ENCODE results near the gene DLGAP1. TPM values are rescaled to one million over a fixed set of nuclear protein-coding genes. Genes with fewer than 3 reads are reported as not detected.

Gene DLGAP1
- total and polyA plus RNA-seq, 7 experiments from 2014 or later = 0.32 to 1.0 TPM; not detected in 5

DNA sequence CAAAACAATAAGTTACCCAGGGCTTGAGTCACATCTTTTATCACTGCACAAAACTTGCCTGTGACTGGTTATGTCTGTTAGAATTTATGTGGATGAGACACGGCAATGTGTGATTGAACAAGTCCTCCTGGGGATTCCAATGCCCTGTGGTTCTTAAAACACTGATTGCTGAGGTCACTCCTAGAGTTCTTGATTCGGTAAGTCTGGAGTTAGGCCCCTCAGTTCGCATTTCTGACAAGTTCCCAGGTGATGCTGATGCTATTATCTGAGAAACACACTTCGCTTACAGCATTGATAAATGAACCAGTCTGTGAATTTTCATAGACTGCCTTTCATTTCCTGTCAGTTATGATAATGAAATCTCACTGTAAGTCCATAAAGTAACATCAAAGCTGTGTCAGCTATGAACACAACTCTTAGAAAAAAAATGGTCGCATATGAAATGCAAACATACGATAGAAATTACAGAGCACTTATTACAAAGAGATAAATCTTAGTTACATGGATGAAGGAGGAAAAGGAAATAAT is 214.0 kb downstream of the DLGAP1 start:
- ATAC-seq (no peak), DNase-seq (no peak)
- H3K9me3 ChIP-seq (ENCODE audit: control insufficient read depth in 2 of 3, low read length in 3 of 3) = no peaks in the 10 kb centered on the region
- H3K36me3 ChIP-seq (ENCODE audit: control insufficient read depth in 2 of 3, insufficient read depth in 3 of 3, low read length in 3 of 3) = no peaks in the 10 kb centered on the region
- H3K27me3 ChIP-seq (ENCODE audit: control insufficient read depth in 2 of 2, insufficient read depth in 2 of 2, low read length in 2 of 2) = no peaks in the 10 kb centered on the region
- Mint-ChIP-seq H3K4me3 (no peak overlapping the region), H3K4me1 (no peaks in the 10 kb centered on the region), H3K9me3 (peaks cover 0 to 5% (median 0%) of the 10 kb centered on the region in 11 donors), H3K27me3 (peaks cover 0 to 4% (median 4%) of the 10 kb centered on the region in 5 donors), H3K36me3 (no peaks in the 10 kb centered on the region), H3K27ac (no peak overlapping the region)
- H3K4me3 ChIP-seq (ENCODE audit: low read length) = no peak overlapping the region
- H3K4me1 ChIP-seq (ENCODE audit: control insufficient read depth in 2 of 2, insufficient read depth in 2 of 2, low read length in 2 of 2) = no peaks in the 10 kb centered on the region
- ChIA-PET POLR2A (no interaction called here), CTCF (no interaction called here)
- intact Hi-C loops (cut with micrococcal nuclease) = no loop called here
- H3K27ac ChIP-seq (ENCODE audit: low read depth, low read length) = no peak overlapping the region

DNA sequence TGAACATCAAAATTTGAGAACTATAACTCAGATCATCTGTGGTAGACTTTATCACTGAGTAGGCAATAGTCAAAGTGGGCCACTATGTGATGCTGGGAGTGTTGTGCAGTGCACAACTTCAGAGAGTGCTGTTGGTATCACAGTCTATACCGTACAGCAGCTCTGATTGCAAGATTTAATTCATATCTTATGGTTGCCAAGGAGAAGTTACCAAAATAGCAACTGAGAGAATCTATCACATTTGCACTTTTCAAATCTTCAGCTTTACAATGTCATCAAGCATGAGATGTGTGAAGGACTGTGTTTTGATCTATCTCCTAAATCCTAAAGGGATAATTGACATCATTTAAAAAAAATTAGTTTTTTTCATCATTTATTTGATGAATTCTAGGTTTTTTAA is 216.1 kb downstream of the DLGAP1 start:
- H3K4me3 Mint-ChIP-seq = no peak overlapping the region
- no peak overlapping the region for H3K27ac Mint-ChIP-seq
- intact Hi-C loops (cut with micrococcal nuclease) = no loop called here
- H3K27me3 Mint-ChIP-seq = peaks cover 0 to 4% (median 3%) of the 10 kb centered on the region in 5 donors
- Histone ChIP-seq H3K4me1 (ENCODE audit: control insufficient read depth in 2 of 2, insufficient read depth in 2 of 2, low read length in 2 of 2) (no peaks in the 10 kb centered on the region), H3K4me3 (ENCODE audit: low read length) (no peak overlapping the region), H3K36me3 (ENCODE audit: control insufficient read depth in 2 of 3, insufficient read depth in 3 of 3, low read length in 3 of 3) (no peaks in the 10 kb centered on the region), H3K27me3 (ENCODE audit: control insufficient read depth in 2 of 2, insufficient read depth in 2 of 2, low read length in 2 of 2) (no peaks in the 10 kb centered on the region), H3K27ac (ENCODE audit: low read depth, low read length) (no peak overlapping the region), H3K9me3 (ENCODE audit: control insufficient read depth in 2 of 3, low read length in 3 of 3) (no peaks in the 10 kb centered on the region)
- DNase-seq (no peak), ATAC-seq (no peak)
- H3K9me3 Mint-ChIP-seq = peaks cover 0 to 5% (median 0%) of the 10 kb centered on the region in 11 donors
- no peaks in the 10 kb centered on the region for H3K4me1 Mint-ChIP-seq
- ChIA-PET POLR2A (no interaction called here), CTCF (no interaction called here)
- H3K36me3 Mint-ChIP-seq = no peaks in the 10 kb centered on the region

DNA sequence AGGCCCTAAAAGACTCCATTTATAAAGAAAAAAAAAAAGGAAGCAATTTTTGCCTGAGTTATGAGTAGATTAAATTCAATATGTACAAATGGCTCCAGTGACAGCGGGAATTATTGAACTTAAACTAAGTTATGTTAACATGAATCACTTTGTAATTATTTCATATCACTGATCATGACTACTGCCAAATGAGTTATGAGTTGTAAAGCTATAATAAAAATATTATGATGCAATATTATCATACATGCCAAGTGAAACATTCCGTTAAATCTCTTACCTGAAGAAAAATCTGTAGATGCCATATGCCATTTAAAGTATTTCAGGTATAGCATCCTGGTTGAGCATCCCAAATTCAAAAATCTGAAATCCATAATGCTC is 217.5 kb downstream of the DLGAP1 start:
- intact Hi-C loops (cut with micrococcal nuclease) = no loop called here
- Mint-ChIP-seq H3K27me3 (peaks cover 0 to 4% (median 0%) of the 10 kb centered on the region in 5 donors), H3K27ac (no peak overlapping the region), H3K36me3 (no peaks in the 10 kb centered on the region), H3K4me1 (no peaks in the 10 kb centered on the region), H3K4me3 (no peak overlapping the region), H3K9me3 (peaks cover 0 to 5% (median 0%) of the 10 kb centered on the region in 11 donors)
- POLR2A ChIA-PET = no interaction called here
- H3K4me1 ChIP-seq (ENCODE audit: control insufficient read depth in 2 of 2, insufficient read depth in 2 of 2, low read length in 2 of 2) = no peaks in the 10 kb centered on the region
- DNase-seq (no peak), ATAC-seq (no peak)
- H3K9me3 ChIP-seq (ENCODE audit: control insufficient read depth in 2 of 3, low read length in 3 of 3) = no peaks in the 10 kb centered on the region
- H3K27me3 ChIP-seq (ENCODE audit: control insufficient read depth in 2 of 2, insufficient read depth in 2 of 2, low read length in 2 of 2) = no peaks in the 10 kb centered on the region
- no peak overlapping the region for H3K27ac ChIP-seq (ENCODE audit: low read depth, low read length)
- no peaks in the 10 kb centered on the region for H3K36me3 ChIP-seq (ENCODE audit: control insufficient read depth in 2 of 3, insufficient read depth in 3 of 3, low read length in 3 of 3)
- no peak overlapping the region for H3K4me3 ChIP-seq (ENCODE audit: low read length)
- CTCF ChIA-PET = no interaction called here

DNA sequence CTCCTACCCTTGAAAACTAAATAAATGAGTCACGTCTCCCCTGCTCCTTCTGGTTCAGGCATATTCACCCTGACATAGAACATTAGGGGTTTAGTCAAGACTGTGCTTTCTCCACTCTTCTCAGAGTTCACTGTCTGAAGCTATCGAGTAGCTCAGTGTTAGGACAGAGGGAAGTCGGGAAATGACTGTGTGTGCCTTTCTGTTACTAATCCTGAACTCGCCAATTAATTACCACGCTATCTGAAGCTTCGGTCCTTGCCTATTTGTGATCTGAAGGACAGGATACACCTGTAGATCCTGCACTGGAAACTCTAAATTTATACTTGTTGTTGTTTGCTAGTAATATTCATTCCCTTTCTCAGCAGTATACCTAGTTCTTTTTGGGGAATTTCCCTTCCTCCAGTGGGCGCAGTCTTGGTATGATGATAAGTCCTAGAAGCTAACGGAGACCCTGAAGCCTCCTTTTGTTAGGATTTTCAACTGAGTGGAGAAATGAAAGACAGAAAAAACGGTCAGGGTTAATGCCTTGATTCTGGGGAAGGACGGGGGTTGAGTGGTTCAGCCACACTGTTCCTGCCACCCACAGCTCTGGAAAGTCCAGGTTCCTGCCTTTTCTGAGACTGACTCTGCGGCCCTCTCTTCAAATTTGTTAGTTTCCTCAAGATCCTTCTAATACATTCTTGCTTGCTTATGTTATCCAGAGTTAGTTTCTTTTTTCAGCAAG is 218.0 kb downstream of the DLGAP1 start:
- DNase-seq (no peak), ATAC-seq (no peak)
- Histone ChIP-seq H3K27me3 (ENCODE audit: control insufficient read depth in 2 of 2, insufficient read depth in 2 of 2, low read length in 2 of 2) (no peaks in the 10 kb centered on the region), H3K36me3 (ENCODE audit: control insufficient read depth in 2 of 3, insufficient read depth in 3 of 3, low read length in 3 of 3) (no peaks in the 10 kb centered on the region), H3K4me3 (ENCODE audit: low read length) (no peak overlapping the region), H3K9me3 (ENCODE audit: control insufficient read depth in 2 of 3, low read length in 3 of 3) (no peaks in the 10 kb centered on the region), H3K27ac (ENCODE audit: low read depth, low read length) (no peak overlapping the region), H3K4me1 (ENCODE audit: control insufficient read depth in 2 of 2, insufficient read depth in 2 of 2, low read length in 2 of 2) (no peaks in the 10 kb centered on the region)
- Mint-ChIP-seq H3K36me3 (no peaks in the 10 kb centered on the region), H3K27me3 (peaks cover 0 to 4% (median 0%) of the 10 kb centered on the region in 5 donors), H3K4me1 (no peaks in the 10 kb centered on the region), H3K4me3 (no peak overlapping the region), H3K27ac (no peak overlapping the region), H3K9me3 (peaks cover 0 to 5% (median 0%) of the 10 kb centered on the region in 11 donors)
- intact Hi-C loops (cut with micrococcal nuclease) = no loop called here
- ChIA-PET POLR2A (no interaction called here), CTCF (no interaction called here)

DNA sequence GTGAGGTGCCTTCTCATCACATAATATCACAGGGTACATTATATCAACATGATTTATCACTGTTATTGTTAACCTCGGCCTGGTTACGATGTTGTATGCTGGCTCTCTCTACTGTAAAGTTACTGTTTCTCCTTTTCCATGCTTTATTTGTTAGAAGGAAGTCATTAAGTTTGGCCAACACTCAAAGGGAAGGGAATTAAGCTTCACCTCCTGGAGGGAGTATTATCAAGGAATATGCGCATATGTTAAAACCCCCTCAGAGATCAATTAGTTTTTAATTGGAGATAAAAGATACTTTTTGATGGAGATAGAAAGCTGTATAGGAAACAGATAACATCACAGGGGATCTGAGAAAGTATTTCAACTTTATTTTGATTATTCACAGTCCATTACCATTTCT is 221.6 kb downstream of the DLGAP1 start:
- no peaks in the 10 kb centered on the region for H3K36me3 ChIP-seq (ENCODE audit: control insufficient read depth in 2 of 3, insufficient read depth in 3 of 3, low read length in 3 of 3)
- H3K4me3 ChIP-seq (ENCODE audit: low read length) = no peak overlapping the region
- H3K27me3 ChIP-seq (ENCODE audit: control insufficient read depth in 2 of 2, insufficient read depth in 2 of 2, low read length in 2 of 2) = no peaks in the 10 kb centered on the region
- ChIA-PET POLR2A (no interaction called here), CTCF (no interaction called here)
- no peak for ATAC-seq
- H3K27ac ChIP-seq (ENCODE audit: low read depth, low read length) = no peak overlapping the region
- no peak for DNase-seq
- no peaks in the 10 kb centered on the region for H3K4me1 ChIP-seq (ENCODE audit: control insufficient read depth in 2 of 2, insufficient read depth in 2 of 2, low read length in 2 of 2)
- Mint-ChIP-seq H3K4me3 (no peak overlapping the region), H3K4me1 (no peaks in the 10 kb centered on the region), H3K9me3 (peaks cover 0 to 14% (median 1%) of the 10 kb centered on the region in 11 donors), H3K27me3 (no peaks in the 10 kb centered on the region), H3K36me3 (no peaks in the 10 kb centered on the region), H3K27ac (no peak overlapping the region)
- no peaks in the 10 kb centered on the region for H3K9me3 ChIP-seq (ENCODE audit: control insufficient read depth in 2 of 3, low read length in 3 of 3)
- intact Hi-C loops (cut with micrococcal nuclease) = no loop called here

DNA sequence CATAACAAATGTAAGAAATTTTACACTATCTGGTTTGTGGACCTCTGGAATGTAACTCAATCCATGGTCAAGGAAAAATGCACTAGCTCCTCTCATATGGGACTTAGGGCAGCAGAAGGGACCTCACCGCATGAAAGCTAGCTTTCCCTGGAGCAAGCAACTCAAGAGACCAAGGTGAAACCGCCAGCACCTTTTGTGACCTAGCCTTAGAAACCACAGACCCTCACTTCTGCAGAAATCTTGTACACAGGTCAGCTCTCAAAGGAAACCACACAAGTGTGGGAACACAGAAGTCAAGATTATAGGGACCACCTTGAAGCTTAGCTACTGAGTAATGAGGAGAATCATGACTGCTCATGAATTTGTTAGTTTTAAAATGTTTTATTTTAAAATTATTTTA is 222.5 kb downstream of the DLGAP1 start:
- no peaks in the 10 kb centered on the region for H3K36me3 ChIP-seq (ENCODE audit: control insufficient read depth in 2 of 3, insufficient read depth in 3 of 3, low read length in 3 of 3)
- ChIA-PET POLR2A (no interaction called here), CTCF (interaction anchor here (0.6 kb wide), 1 partner anchor 639 kb away, joined by 3 read pairs; no protein-coding TSS in a partner anchor)
- H3K36me3 Mint-ChIP-seq = no peaks in the 10 kb centered on the region
- ATAC-seq = no peak
- no peaks in the 10 kb centered on the region for H3K9me3 ChIP-seq (ENCODE audit: control insufficient read depth in 2 of 3, low read length in 3 of 3)
- H3K27ac Mint-ChIP-seq = no peak overlapping the region
- intact Hi-C loops (cut with micrococcal nuclease) = no loop called here
- no peak for DNase-seq
- no peaks in the 10 kb centered on the region for H3K4me1 ChIP-seq (ENCODE audit: control insufficient read depth in 2 of 2, insufficient read depth in 2 of 2, low read length in 2 of 2)
- no peak overlapping the region for H3K27ac ChIP-seq (ENCODE audit: low read depth, low read length)
- H3K9me3 Mint-ChIP-seq = peaks cover 0 to 20% (median 4%) of the 10 kb centered on the region in 11 donors
- no peaks in the 10 kb centered on the region for H3K27me3 ChIP-seq (ENCODE audit: control insufficient read depth in 2 of 2, insufficient read depth in 2 of 2, low read length in 2 of 2)
- H3K27me3 Mint-ChIP-seq = no peaks in the 10 kb centered on the region
- no peak overlapping the region for H3K4me3 ChIP-seq (ENCODE audit: low read length)
- no peaks in the 10 kb centered on the region for H3K4me1 Mint-ChIP-seq
- H3K4me3 Mint-ChIP-seq = no peak overlapping the region

DNA sequence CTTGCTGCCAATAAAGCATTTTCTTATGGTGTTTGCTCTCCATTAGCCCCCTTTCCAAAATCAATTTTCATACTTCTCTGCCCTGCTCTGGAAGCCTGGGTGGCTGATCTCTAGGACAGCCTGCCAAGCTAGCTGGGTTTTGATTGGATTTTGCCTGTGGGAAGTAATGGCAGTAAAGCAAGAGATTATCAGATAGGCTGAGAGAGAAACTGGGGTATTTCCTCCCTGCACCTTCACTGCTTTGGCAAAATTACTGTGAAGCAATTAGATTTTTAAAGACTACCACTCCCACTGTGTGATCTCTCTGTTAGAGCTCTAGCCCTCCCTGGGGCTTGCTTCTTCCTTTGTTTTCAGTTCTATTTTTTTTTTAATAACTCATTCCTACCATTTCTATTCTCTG is 223.8 kb downstream of the DLGAP1 start:
- POLR2A ChIA-PET = no interaction called here
- Mint-ChIP-seq H3K27ac (no peak overlapping the region), H3K9me3 (peaks cover 0 to 26% (median 6%) of the 10 kb centered on the region in 11 donors), H3K4me3 (no peak overlapping the region), H3K27me3 (no peaks in the 10 kb centered on the region), H3K36me3 (no peaks in the 10 kb centered on the region), H3K4me1 (no peaks in the 10 kb centered on the region)
- H3K4me1 ChIP-seq (ENCODE audit: control insufficient read depth in 2 of 2, insufficient read depth in 2 of 2, low read length in 2 of 2) = no peaks in the 10 kb centered on the region
- H3K36me3 ChIP-seq (ENCODE audit: control insufficient read depth in 2 of 3, insufficient read depth in 3 of 3, low read length in 3 of 3) = no peaks in the 10 kb centered on the region
- no peak overlapping the region for H3K4me3 ChIP-seq (ENCODE audit: low read length)
- CTCF ChIA-PET = no interaction called here
- intact Hi-C loops (cut with micrococcal nuclease) = no loop called here
- H3K9me3 ChIP-seq (ENCODE audit: control insufficient read depth in 2 of 3, low read length in 3 of 3) = no peaks in the 10 kb centered on the region
- no peak for ATAC-seq
- no peaks in the 10 kb centered on the region for H3K27me3 ChIP-seq (ENCODE audit: control insufficient read depth in 2 of 2, insufficient read depth in 2 of 2, low read length in 2 of 2)
- no peak for DNase-seq
- H3K27ac ChIP-seq (ENCODE audit: low read depth, low read length) = no peak overlapping the region

Data from naive thymus-derived CD4-positive, alpha-beta T cell (primary cell).